ENCODE data around the gene RDX.

DNA sequence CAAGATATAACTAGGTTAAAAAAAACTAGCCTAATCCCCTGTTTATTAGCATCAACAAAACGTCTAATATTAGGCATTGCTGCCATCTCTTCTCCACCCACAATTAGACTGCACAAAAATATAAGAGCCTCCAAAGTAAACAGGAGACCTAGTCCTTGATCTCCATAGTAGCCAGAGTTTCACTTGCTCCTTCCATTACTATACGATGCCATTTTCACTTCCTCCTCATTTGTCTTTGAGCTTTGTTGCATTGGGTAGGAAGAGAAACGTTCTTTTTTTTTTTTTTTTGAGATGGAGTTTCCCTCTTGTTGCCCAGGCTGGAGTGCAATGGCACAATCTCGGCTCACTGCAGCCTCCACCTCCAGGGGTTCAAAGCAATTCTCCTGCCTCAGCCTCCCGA, 42.3 kb upstream of the RDX start:
- TF ChIP-seq, protein P1, sequence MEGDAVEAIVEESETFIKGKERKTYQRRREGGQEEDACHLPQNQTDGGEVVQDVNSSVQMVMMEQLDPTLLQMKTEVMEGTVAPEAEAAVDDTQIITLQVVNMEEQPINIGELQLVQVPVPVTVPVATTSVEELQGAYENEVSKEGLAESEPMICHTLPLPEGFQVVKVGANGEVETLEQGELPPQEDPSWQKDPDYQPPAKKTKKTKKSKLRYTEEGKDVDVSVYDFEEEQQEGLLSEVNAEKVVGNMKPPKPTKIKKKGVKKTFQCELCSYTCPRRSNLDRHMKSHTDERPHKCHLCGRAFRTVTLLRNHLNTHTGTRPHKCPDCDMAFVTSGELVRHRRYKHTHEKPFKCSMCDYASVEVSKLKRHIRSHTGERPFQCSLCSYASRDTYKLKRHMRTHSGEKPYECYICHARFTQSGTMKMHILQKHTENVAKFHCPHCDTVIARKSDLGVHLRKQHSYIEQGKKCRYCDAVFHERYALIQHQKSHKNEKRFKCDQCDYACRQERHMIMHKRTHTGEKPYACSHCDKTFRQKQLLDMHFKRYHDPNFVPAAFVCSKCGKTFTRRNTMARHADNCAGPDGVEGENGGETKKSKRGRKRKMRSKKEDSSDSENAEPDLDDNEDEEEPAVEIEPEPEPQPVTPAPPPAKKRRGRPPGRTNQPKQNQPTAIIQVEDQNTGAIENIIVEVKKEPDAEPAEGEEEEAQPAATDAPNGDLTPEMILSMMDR (IDR thresholded peaks at IDR 0.05 in 4 of 5, conservative IDR thresholded peaks at IDR 0.05 in 1 of 5) = no peak
- no peak for TF ChIP-seq POLR2A (IDR thresholded peaks at IDR 0.05)
